ENCODE data around the gene ORMDL3.

ORMDL3 gene, protein sequence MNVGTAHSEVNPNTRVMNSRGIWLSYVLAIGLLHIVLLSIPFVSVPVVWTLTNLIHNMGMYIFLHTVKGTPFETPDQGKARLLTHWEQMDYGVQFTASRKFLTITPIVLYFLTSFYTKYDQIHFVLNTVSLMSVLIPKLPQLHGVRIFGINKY

DNA sequence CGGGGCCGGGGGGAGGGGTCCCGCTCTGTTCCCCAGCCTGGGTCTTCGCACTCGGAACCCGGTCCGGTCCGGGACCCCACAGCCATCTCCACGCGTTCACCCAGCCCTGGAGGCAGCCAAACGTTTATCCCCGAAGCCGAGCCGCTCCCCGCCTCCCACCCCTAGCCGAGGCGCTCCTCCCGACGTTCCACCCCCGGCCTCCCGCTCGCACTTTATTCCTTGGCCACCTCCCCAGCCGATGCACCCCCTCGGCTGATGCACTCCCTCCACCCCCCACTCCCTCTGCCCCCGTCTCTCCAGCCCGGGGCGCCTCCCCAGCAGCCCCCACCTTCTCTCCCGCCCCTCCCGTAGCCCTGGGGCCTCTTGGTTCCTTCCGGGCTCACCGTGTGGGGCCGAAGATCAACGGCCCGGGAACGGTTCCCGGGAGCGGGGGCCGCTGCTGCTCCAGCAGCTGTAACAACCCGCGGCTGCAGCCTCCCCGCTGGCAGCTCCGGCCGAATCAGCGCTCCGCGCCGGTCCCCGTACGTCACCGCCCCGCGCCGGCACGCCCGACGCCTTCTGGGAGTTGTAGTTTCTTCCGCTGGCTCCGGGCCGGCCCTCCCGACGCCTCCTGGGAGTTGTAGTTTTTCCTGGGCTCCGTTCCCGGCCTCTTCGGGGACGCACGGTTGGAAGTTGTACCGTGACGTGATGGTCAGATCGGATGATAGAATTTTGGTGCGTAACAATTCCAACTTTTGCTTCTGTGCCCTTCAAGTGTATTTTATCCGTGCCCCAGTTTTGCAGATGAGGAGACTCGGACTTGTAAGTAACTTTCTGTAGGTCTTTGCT, at the start of gene ORMDL3, which contains the start of gene LRRC3C:
TSS of gene ORMDL3 (minus strand) at position 501 of the 828 bp plus-strand sequence. CDS start 3,398 bp downstream, outside the sequence.
TSS of gene LRRC3C (plus strand) at position 632 of the 828 bp plus-strand sequence. CDS start 13,792 bp downstream, outside the sequence.
- H3K4me3 ChIP-seq (replicated peaks in 1 of 2; ENCODE audit: low read depth in 2 of 2, low read length in 2 of 2): peak within 1 kb of the TSS; percentile 83 to 92
- DNase-seq (ENCODE audit: low read depth in 2 of 2): peak; percentile 93 to 95
- TF ChIP-seq CTCF (IDR thresholded peaks at IDR 0.05; ENCODE audit: low read depth, low read length): no peak

- no peak overlapping the region for H3K4me3 ChIP-seq (replicated peaks in 1 of 2; ENCODE audit: low read depth in 2 of 2, low read length in 2 of 2)
- no peak for TF ChIP-seq CTCF (IDR thresholded peaks at IDR 0.05; ENCODE audit: low read depth, low read length)
- no peak for DNase-seq (ENCODE audit: low read depth in 2 of 2)
Observed at GRCh38 chr17:39975801-39976200, 48.4 kb upstream of the ORMDL3 start.

- no peak for DNase-seq (ENCODE audit: low read depth in 2 of 2)
- TF ChIP-seq CTCF (IDR thresholded peaks at IDR 0.05; ENCODE audit: low read depth, low read length): no peak
Observed at GRCh38 chr17:39974433-39974832, 47.0 kb upstream of the ORMDL3 start.

GRCh38 chr17:39973496-39973895, 46.1 kb upstream of the ORMDL3 start:
- no peak overlapping the region for H3K4me3 ChIP-seq (replicated peaks in 1 of 2; ENCODE audit: low read depth in 2 of 2, low read length in 2 of 2)
- peak in 1 of 2 donors; percentile 87 for DNase-seq (ENCODE audit: low read depth in 2 of 2)
- no peak for TF ChIP-seq CTCF (IDR thresholded peaks at IDR 0.05; ENCODE audit: low read depth, low read length)

More at GRCh38 chr17:39974433-39974832, 47.0 kb upstream of the ORMDL3 start:
- no peak overlapping the region for H3K4me3 ChIP-seq (replicated peaks in 1 of 2; ENCODE audit: low read depth in 2 of 2, low read length in 2 of 2)

GRCh38 chr17:39972271-39972670, 44.9 kb upstream of the ORMDL3 start:
- H3K4me3 ChIP-seq (replicated peaks in 1 of 2; ENCODE audit: low read depth in 2 of 2, low read length in 2 of 2): no peak overlapping the region
- DNase-seq (ENCODE audit: low read depth in 2 of 2): peak in 1 of 2 donors; percentile 33
- no peak for TF ChIP-seq CTCF (IDR thresholded peaks at IDR 0.05; ENCODE audit: low read depth, low read length)

DNA sequence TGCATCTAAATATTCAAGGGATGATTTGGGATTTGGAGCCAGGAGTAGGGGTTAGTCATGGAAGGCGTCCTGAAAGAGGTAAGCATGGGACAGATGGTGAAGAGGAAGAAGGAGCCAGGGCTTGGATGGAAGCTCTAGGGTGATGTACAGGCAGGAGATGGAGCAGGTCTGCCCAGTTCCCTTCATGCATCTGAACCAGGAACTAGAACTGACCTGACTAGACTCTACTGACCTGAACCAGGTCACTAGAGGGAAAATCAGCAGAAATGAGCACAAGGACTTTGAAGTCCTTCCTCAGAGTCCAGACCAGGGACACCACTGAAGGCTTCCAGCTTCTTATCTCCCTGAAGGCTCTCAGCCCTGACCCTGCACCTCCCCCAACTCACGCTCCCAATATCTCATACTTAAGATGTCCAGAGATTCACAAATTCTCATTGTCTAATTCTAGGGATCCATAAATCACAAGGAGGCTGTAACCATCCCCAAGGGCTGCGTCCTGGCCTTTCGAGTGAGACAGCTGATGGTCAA, 43.7 kb upstream of the ORMDL3 start:
- no peak overlapping the region for H3K4me3 ChIP-seq (replicated peaks in 1 of 2; ENCODE audit: low read depth in 2 of 2, low read length in 2 of 2)
- no peak for TF ChIP-seq CTCF (IDR thresholded peaks at IDR 0.05; ENCODE audit: low read depth, low read length)
- DNase-seq (ENCODE audit: low read depth in 2 of 2): no peak
